ENCODE measurements around the gene ZC3H12D. TPM values are rescaled to one million over a fixed set of nuclear protein-coding genes. Genes with fewer than 3 reads are reported as not detected.

Gene ZC3H12D
- total and polyA plus RNA-seq, 2 of the 8 experiments (the other 6 are each of a cell fraction or from before 2014, with no cell fraction given): 0.05 to 0.07 TPM

GRCh38 chr6:149438855-149439254, 46.0 kb downstream of the ZC3H12D start:
- no peak overlapping the region for H2BK20ac ChIP-seq (ENCODE audit: low read length)
- ChIA-PET CTCF (ENCODE audit: partially characterized antibody) (interaction anchor here (0.7 to 1.0 kb wide), 4 partner anchors 9 to 412 kb away, joined by 3 to 4 read pairs (median 4); no protein-coding TSS in a partner anchor), POLR2A (ENCODE audit: partially characterized antibody) (interaction anchor here (0.6 kb wide), 1 partner anchor 56 kb away, joined by 4 read pairs; no protein-coding TSS in a partner anchor)
- no peak overlapping the region for H2AK5ac ChIP-seq (ENCODE audit: low read depth, low read length)
- H4K20me1 ChIP-seq (replicated peaks in 1 of 2; ENCODE audit: control insufficient read depth in 1 of 2, insufficient read depth in 2 of 2, low read length in 2 of 2): no peaks in the 10 kb centered on the region
- no peak overlapping the region for H2BK120ac ChIP-seq (replicated peaks; ENCODE audit: low read depth, low read length)
- H3K23ac ChIP-seq (ENCODE audit: insufficient read length): no peak overlapping the region
- no peak overlapping the region for H3K9ac ChIP-seq (replicated peaks in 1 of 4; ENCODE audit: extremely low read depth in 1 of 4, low read depth in 3 of 4, low read length in 3 of 4)
- no peak for FAIRE-seq
- H3K56ac ChIP-seq (replicated peaks; ENCODE audit: insufficient read length, low read depth, low read length): no peak overlapping the region
- H4K5ac ChIP-seq (ENCODE audit: insufficient read length, low read depth, low read length): no peak overlapping the region
- H3K4me1 ChIP-seq (replicated peaks in 1 of 4; ENCODE audit: control insufficient read depth in 3 of 4, insufficient read depth in 4 of 4, low read length in 3 of 4): no peaks in the 10 kb centered on the region
- no peak overlapping the region for H3K4me2 ChIP-seq (ENCODE audit: insufficient read depth in 1 of 2, low read depth in 2 of 2, low read length in 2 of 2)
- no peak overlapping the region for H4K8ac ChIP-seq (ENCODE audit: extremely low read depth, insufficient read depth, low read length)
- WGBS, 2 experiments (ENCODE audit: extremely low coverage in 1 of 2, insufficient coverage in 1 of 2, insufficient read length in 1 of 2, insufficient replicate concordance in 2 of 2, low coverage in 1 of 2, low lambda C conversion rate in 2 of 2, missing lambda C conversion rate in 1 of 2): 84% methylated on average over 3 of the region's 3 CpGs; no CpG with 5 or more reads in 1 of the 2 experiments
- H2BK12ac ChIP-seq (ENCODE audit: low read depth, low read length): no peak overlapping the region
- H2AFZ ChIP-seq (ENCODE audit: low read length): no peak overlapping the region
- H3K4me3 ChIP-seq (ENCODE audit: extremely low read depth in 1 of 4, insufficient read depth in 2 of 4, low read depth in 3 of 4, low read length in 4 of 4): no peak overlapping the region
- H3K9me3 ChIP-seq (ENCODE audit: insufficient read depth in 2 of 2, low read depth in 1 of 2, low read length in 1 of 2): no peaks in the 10 kb centered on the region
- H3K18ac ChIP-seq (ENCODE audit: extremely low read depth, low read length): no peak overlapping the region
- no peak overlapping the region for H3K14ac ChIP-seq (ENCODE audit: insufficient read length)
- no peaks in the 10 kb centered on the region for H3K79me2 ChIP-seq (ENCODE audit: control insufficient read depth in 1 of 2, insufficient read depth in 2 of 2, low read length in 2 of 2)
- TF ChIP-seq RAD21 (IDR thresholded peaks at IDR 0.05 in 1 of 2, conservative IDR thresholded peaks at IDR 0.05 in 1 of 2; ENCODE audit: low read depth in 2 of 2, low read length in 2 of 2): no peak
- TF ChIP-seq CTBP2 (IDR thresholded peaks at IDR 0.05; ENCODE audit: borderline replicate concordance, insufficient read depth, insufficient read length, low read length): no peak
- no peak for TF ChIP-seq TAF1 (IDR thresholded peaks at IDR 0.05; ENCODE audit: low read depth, low read length)
- TF ChIP-seq KDM5A (IDR thresholded peaks at IDR 0.05; ENCODE audit: low read length): no peak
- no peaks in the 10 kb centered on the region for H3K23me2 ChIP-seq (ENCODE audit: low read depth, low read length)
- no peak overlapping the region for H2BK15ac ChIP-seq (ENCODE audit: low read length)
- H2BK5ac ChIP-seq (ENCODE audit: low read depth, low read length): no peak overlapping the region
- no peak overlapping the region for H4K91ac ChIP-seq (replicated peaks; ENCODE audit: insufficient read length, low read length)
- no peaks in the 10 kb centered on the region for H3K36me3 ChIP-seq (ENCODE audit: control insufficient read depth in 2 of 4, insufficient read depth in 4 of 4, low read length in 3 of 4)
- no peak overlapping the region for H3K4ac ChIP-seq (replicated peaks; ENCODE audit: insufficient read length, low read depth, low read length)
- no peaks in the 10 kb centered on the region for H3K79me1 ChIP-seq (ENCODE audit: low read depth, low read length)
- H3K27me3 ChIP-seq (replicated peaks in 1 of 4; ENCODE audit: control insufficient read depth in 3 of 4, extremely low read depth in 1 of 4, insufficient read depth in 3 of 4, low read length in 3 of 4): no peaks in the 10 kb centered on the region
- H3K27ac ChIP-seq (ENCODE audit: low read depth, low read length): no peak overlapping the region
- DNase-seq (ENCODE audit: low read depth in 1 of 2, low spot score in 2 of 2): no peak
